Sciatic nerve (tissue), 2 donors: Measurements from ENCODE around the gene PACSIN3. TPM values are rescaled to one million over a fixed set of nuclear protein-coding genes. Genes with fewer than 3 reads are reported as not detected.

Experiments used
- ATAC-seq: fragments of 200-7000 bp; cut with Tn5 transposase; one replicate; pipeline ENCODE4 v1.9.1; 2020; ENCODE audit warnings: mild to moderate bottlenecking, moderate library complexity
- DNase-seq: peaks from one replicate; pipeline ENCODE4 v3.0.0-alpha.2; 2020; ENCODE audit warnings: low spot score
- intact Hi-C: fragments of 100-400 bp; cut with DNase I; formaldehyde crosslinking; loops from one replicate; pipeline ENCODE4 v1.14.2; 2022
- microRNA-seq: library from miRNA; unstranded; fragments of <30 nt; microRNA quantifications from one replicate; pipeline ENCODE4 v1.2.0, GENCODE V29; 2020
- total RNA-seq: library from RNA; stranded (reverse); fragmentation: NEBNext Ultra II Directional; extraction: Animal tissue kit (Norgen Biotek cat#: 25700); gene quantifications from one replicate; pipeline ENCODE4 v1.2.1, GENCODE V29; 2021
- donor health status: DM: no; HTN: no; CAD: no.
- donor health status: DM: no; HTN: no; CAD: no.

The PACSIN3 gene
- total RNA-seq, 1 donor from 2014 or later, result 66.0 TPM

- intact Hi-C loops, result no loop called here
- ATAC-seq, result no peak
- DNase-seq, result no peak
Measured at GRCh38 chr11:47137476-47137875, 48.8 kb downstream of the PACSIN3 start.

DNA sequence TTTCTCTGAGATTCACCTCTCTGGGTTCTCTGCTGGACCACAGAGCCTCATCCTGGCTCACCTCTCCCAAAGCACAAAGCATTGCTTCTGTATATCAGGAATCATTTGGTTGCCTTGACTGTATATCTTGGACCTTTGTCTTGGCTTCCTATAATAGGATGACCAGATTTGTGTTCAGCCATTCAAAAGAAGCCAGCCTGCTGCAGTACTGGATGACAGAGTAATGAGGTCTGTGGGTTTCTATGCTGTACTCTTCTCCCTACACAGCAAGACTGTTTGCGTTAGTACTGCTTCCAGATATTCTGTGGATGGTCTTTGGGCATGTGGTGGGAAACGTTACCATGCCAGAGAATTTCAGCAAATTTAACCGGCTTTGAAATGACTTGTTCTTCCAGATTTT lies 49.3 kb downstream of the PACSIN3 start:
- intact Hi-C loops, result no loop called here
- DNase-seq (no peak), ATAC-seq (no peak)

DNA sequence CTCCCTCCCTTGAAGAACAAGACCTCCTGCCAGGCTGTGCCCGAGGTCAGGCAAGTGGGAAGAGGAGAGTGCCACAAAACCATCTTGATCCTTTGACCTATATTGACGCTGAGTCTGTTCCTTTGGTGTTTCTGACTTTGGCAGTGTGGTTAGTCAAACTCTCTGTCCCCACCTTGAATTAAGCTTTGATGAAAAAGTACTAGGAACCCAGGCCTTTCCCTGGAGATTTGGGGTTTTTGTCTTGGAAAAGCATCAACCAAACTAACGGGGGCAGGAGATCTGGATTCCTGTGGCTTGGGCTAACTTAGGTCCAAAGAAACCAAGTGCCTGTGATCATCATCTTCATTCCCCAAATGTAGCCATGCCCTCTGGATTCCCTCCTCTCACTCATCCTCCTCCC lies 49.9 kb downstream of the PACSIN3 start:
- peak; percentile 85 for ATAC-seq
- no peak for DNase-seq
- intact Hi-C loops, result no loop called here

DNA sequence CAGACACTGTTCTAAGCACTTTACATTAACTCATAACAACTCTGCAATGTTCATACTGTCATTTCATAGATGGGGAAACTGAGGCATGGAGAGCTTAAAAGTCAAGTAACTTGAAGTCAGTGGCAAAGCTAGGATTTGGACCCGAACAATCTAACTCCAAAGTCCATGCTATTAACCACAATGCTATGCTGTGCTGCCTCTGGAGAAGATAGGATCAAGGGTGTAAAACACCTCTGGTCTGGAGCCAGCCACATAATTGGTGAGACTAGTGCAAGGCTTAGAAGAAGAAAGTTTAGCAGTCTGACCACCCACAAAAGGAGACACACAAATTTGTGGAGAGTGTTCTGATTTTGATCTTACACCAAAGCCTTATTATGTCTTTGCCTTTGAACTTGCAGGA lies 53.3 kb downstream of the PACSIN3 start:
- no peak for DNase-seq
- intact Hi-C loops, result no loop called here
- ATAC-seq, result no peak

- intact Hi-C loops, result no loop called here
- no peak for DNase-seq
- ATAC-seq, result no peak
Measured at GRCh38 chr11:47132490-47132889, 53.7 kb downstream of the PACSIN3 start.

DNA sequence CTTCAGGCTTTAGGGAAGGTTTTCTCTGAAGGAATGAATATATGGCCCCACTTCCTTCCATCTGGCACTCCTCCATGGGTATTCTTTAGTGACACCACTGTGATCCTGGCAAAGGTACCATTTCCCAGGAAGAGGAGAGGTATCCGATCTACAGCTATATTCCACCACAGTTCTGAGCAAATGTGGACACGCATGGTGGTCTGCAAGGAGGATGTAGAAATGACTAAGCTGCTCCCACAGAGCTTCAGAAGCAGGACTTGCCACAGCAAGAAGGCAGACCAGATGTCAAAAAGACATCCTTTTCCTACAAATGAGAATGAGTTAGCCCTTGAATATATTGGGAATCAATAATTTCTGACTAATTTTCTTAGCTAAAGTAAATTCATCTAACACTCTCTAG lies 55.1 kb downstream of the PACSIN3 start:
- intact Hi-C loops, result no loop called here
- DNase-seq, result no peak
- ATAC-seq, result no peak

GRCh38 chr11:47130543-47130942 lies 55.7 kb downstream of the PACSIN3 start:
- peak; percentile 95 for ATAC-seq
- peak; percentile 76 for DNase-seq
- intact Hi-C loops, result no loop called here

Small RNA genes within 50 kb of the gene (microRNA-seq; reads per million reads assigned to microRNA genes)
- not detected for gene MIR6745

Other genes with a start within 250 kb of the PACSIN3 start
- gene CSTPP1, start 249.7 kb downstream of the PACSIN3 start, total RNA-seq, result 30.4 TPM
- 94.2 TPM for gene ARFGAP2, start 9.6 kb downstream of the PACSIN3 start, total RNA-seq
- 44.3 TPM for gene DDB2, start 28.5 kb upstream of the PACSIN3 start, total RNA-seq
- gene ACP2, start 62.4 kb upstream of the PACSIN3 start, total RNA-seq, result 35.7 TPM
- gene NR1H3, start 71.6 kb upstream of the PACSIN3 start, total RNA-seq, result 132 TPM
- gene MADD, start 83.7 kb upstream of the PACSIN3 start, total RNA-seq, result 52.3 TPM
- gene MYBPC3, start 166.3 kb upstream of the PACSIN3 start, total RNA-seq, result 0.53 TPM
- gene SPI1, start 192.1 kb upstream of the PACSIN3 start, total RNA-seq, result 47.0 TPM
- gene SLC39A13, start 222.2 kb upstream of the PACSIN3 start, total RNA-seq, result 55.5 TPM
- 97.5 TPM for gene PSMC3, start 240.0 kb upstream of the PACSIN3 start, total RNA-seq